Uterus (tissue), 2 donors: Measurements from ENCODE around the gene EPHA10.

ENCODE experiments used
- CTCF ChIP-seq, 4 experiments: fragments of 200-600 bp in 2 of 4; fragments of 450-650 bp in 2 of 4; sonication (generic) in 2 of 4; IDR thresholded peaks; one replicate each; pipeline ENCODE4 v1.5.1; 2016 to 2019; ENCODE audit warnings: antibody characterized with exemption in 4 of 4, mild to moderate bottlenecking in 2 of 4, moderate library complexity in 1 of 4
- POLR2A ChIP-seq, 2 donors: fragments of 450-650 bp; IDR thresholded peaks; one replicate each; pipeline ENCODE4 v1.6.1; 2016; ENCODE audit warnings: antibody characterized with exemption in 2 of 2, mild to moderate bottlenecking in 1 of 2, moderate library complexity in 1 of 2

DNA sequence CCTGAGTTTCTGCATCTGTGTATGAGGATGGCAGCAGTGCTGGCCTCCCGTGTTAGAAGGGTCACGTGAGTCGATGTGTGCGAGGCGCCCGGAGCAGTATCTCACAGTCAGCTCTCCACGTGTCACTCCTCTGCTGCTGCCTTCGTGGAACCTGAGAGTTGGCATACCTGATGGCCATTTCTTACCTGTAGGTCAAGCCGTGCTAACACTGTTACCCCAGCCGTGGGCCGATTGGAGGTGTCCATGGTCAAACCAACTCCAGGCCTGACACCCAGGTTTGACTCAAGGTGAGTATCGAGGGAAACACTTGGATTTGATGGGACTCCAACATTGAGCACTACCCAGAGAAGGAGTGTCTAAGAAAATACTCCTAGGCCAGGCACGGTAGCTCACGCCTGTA, 61.9 kb downstream of the EPHA10 start:
- TF ChIP-seq CTCF (IDR thresholded peaks at IDR 0.05) (no peak), POLR2A (IDR thresholded peaks at IDR 0.05) (no peak)
